ENCODE results near the gene GRIA3.

The GRIA3 gene

DNA sequence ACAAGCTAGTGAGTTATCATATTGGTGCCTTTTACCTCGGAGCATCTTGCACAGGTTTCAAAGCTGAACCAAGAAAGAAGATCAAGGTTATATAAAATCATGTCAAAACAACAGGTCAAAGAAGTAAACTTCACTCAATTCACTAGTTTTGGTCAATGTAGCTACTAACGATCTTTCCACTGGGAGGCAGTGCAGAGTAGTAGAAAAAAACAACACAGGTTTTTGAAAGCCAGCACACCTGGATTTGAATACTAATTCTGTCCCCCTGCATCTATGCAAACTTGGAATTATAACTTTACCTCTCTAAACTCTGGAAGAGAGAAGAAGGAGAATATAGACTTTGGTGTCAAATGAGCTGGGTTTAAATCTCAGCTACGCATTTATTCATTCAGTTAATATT is 266.1 kb downstream of the GRIA3 start:
- Histone ChIP-seq H3K9ac (ENCODE audit: low read length) (no peak overlapping the region), H3K4me2 (ENCODE audit: low read length) (no peak overlapping the region), H2AFZ (ENCODE audit: low read length) (no peak overlapping the region), H3K4me3 (ENCODE audit: low read depth, low read length, poor library complexity, severe bottlenecking) (no peak overlapping the region), H3K9me3 (ENCODE audit: low read length) (no peaks in the 10 kb centered on the region), H3K9me2 (ENCODE audit: low read depth, low read length) (no peaks in the 10 kb centered on the region), H3K36me3 (ENCODE audit: insufficient read depth, low read length) (no peaks in the 10 kb centered on the region), H3K79me2 (ENCODE audit: insufficient read depth, low read length) (no peaks in the 10 kb centered on the region), H3K27ac (ENCODE audit: low read depth, low read length, poor library complexity, severe bottlenecking) (no peak overlapping the region), H3F3A (ENCODE audit: insufficient read depth, low read length) (no peaks in the 10 kb centered on the region), H4K20me1 (ENCODE audit: insufficient read depth, low read length) (no peaks in the 10 kb centered on the region), H3K27me3 (ENCODE audit: insufficient read depth, low read length) (no peaks in the 10 kb centered on the region), H3K4me1 (ENCODE audit: insufficient read depth, low read length, severe bottlenecking) (no peaks in the 10 kb centered on the region)
- TF ChIP-seq EZH2 (IDR thresholded peaks at IDR 0.05; ENCODE audit: borderline replicate concordance, low read length): no peak
- TF ChIP-seq, protein P1, sequence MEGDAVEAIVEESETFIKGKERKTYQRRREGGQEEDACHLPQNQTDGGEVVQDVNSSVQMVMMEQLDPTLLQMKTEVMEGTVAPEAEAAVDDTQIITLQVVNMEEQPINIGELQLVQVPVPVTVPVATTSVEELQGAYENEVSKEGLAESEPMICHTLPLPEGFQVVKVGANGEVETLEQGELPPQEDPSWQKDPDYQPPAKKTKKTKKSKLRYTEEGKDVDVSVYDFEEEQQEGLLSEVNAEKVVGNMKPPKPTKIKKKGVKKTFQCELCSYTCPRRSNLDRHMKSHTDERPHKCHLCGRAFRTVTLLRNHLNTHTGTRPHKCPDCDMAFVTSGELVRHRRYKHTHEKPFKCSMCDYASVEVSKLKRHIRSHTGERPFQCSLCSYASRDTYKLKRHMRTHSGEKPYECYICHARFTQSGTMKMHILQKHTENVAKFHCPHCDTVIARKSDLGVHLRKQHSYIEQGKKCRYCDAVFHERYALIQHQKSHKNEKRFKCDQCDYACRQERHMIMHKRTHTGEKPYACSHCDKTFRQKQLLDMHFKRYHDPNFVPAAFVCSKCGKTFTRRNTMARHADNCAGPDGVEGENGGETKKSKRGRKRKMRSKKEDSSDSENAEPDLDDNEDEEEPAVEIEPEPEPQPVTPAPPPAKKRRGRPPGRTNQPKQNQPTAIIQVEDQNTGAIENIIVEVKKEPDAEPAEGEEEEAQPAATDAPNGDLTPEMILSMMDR (IDR thresholded peaks at IDR 0.05; ENCODE audit: low read length): peak; percentile 39; the same call in 1 of the 2 replicates

GRCh38 chrX:123454712-123455431 is 270.8 kb downstream of the GRIA3 start:
- no peaks in the 10 kb centered on the region for H3K4me1 ChIP-seq (ENCODE audit: insufficient read depth, low read length, severe bottlenecking)
- H2AFZ ChIP-seq (ENCODE audit: low read length): no peak overlapping the region
- no peaks in the 10 kb centered on the region for H4K20me1 ChIP-seq (ENCODE audit: insufficient read depth, low read length)
- H3K27me3 ChIP-seq (ENCODE audit: insufficient read depth, low read length): no peaks in the 10 kb centered on the region
- no peaks in the 10 kb centered on the region for H3K36me3 ChIP-seq (ENCODE audit: insufficient read depth, low read length)
- no peaks in the 10 kb centered on the region for H3F3A ChIP-seq (ENCODE audit: insufficient read depth, low read length)
- H3K4me3 ChIP-seq (ENCODE audit: low read depth, low read length, poor library complexity, severe bottlenecking): no peak overlapping the region
- H3K9me2 ChIP-seq (ENCODE audit: low read depth, low read length): no peaks in the 10 kb centered on the region
- no peak overlapping the region for H3K9ac ChIP-seq (ENCODE audit: low read length)
- H3K79me2 ChIP-seq (ENCODE audit: insufficient read depth, low read length): no peaks in the 10 kb centered on the region
- H3K27ac ChIP-seq (ENCODE audit: low read depth, low read length, poor library complexity, severe bottlenecking): no peak overlapping the region
- no peaks in the 10 kb centered on the region for H3K9me3 ChIP-seq (ENCODE audit: low read length)
- no peak for TF ChIP-seq EZH2 (IDR thresholded peaks at IDR 0.05; ENCODE audit: borderline replicate concordance, low read length)
- TF ChIP-seq, protein P1 (IDR thresholded peaks at IDR 0.05; ENCODE audit: low read length): no peak
- no peak overlapping the region for H3K4me2 ChIP-seq (ENCODE audit: low read length)

DNA sequence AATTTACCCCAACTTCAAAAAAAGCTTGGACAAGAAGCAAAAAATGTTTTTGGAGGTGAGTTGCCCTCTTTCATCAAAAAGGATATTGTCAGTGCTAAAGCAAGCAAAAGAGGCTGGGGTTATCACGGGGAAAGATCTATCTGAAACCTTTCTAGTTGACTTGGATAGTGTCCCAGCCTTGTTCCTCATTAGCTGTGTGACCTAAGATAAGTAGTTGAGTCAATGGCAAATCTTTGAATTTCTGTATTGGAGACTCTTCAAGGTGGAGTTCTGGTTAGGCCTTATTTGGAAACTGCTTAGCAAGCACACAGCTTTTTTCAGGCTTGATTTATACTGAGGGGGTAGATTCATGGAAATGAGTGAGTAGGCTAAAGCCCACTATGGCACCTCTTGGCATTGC is 271.6 kb downstream of the GRIA3 start:
- Histone ChIP-seq H3K4me3 (ENCODE audit: low read depth, low read length, poor library complexity, severe bottlenecking) (no peak overlapping the region), H2AFZ (ENCODE audit: low read length) (no peak overlapping the region), H3K9ac (ENCODE audit: low read length) (no peak overlapping the region), H3F3A (ENCODE audit: insufficient read depth, low read length) (no peaks in the 10 kb centered on the region), H3K4me1 (ENCODE audit: insufficient read depth, low read length, severe bottlenecking) (no peaks in the 10 kb centered on the region), H4K20me1 (ENCODE audit: insufficient read depth, low read length) (no peaks in the 10 kb centered on the region), H3K79me2 (ENCODE audit: insufficient read depth, low read length) (no peaks in the 10 kb centered on the region), H3K9me3 (ENCODE audit: low read length) (no peaks in the 10 kb centered on the region), H3K27ac (ENCODE audit: low read depth, low read length, poor library complexity, severe bottlenecking) (no peak overlapping the region), H3K9me2 (ENCODE audit: low read depth, low read length) (no peaks in the 10 kb centered on the region), H3K27me3 (ENCODE audit: insufficient read depth, low read length) (no peaks in the 10 kb centered on the region), H3K36me3 (ENCODE audit: insufficient read depth, low read length) (no peaks in the 10 kb centered on the region), H3K4me2 (ENCODE audit: low read length) (no peak overlapping the region)
- TF ChIP-seq, protein P1 (IDR thresholded peaks at IDR 0.05; ENCODE audit: low read length): no peak
- no peak for TF ChIP-seq EZH2 (IDR thresholded peaks at IDR 0.05; ENCODE audit: borderline replicate concordance, low read length)
